HL-60/S4 treated with retinoic acid at 250 ng/mL for 4 days and 3 days (cell line): ENCODE results near the gene PDE4D.

Experiments used
- in situ Hi-C: fragments of 300-500 bp; cut with MboI; formaldehyde crosslinking; loops from 2 replicates; pipeline ENCODE4 v1.7.0; 2022; ENCODE audit warnings: low sequenced_read_pairs

The PDE4D gene

DNA sequence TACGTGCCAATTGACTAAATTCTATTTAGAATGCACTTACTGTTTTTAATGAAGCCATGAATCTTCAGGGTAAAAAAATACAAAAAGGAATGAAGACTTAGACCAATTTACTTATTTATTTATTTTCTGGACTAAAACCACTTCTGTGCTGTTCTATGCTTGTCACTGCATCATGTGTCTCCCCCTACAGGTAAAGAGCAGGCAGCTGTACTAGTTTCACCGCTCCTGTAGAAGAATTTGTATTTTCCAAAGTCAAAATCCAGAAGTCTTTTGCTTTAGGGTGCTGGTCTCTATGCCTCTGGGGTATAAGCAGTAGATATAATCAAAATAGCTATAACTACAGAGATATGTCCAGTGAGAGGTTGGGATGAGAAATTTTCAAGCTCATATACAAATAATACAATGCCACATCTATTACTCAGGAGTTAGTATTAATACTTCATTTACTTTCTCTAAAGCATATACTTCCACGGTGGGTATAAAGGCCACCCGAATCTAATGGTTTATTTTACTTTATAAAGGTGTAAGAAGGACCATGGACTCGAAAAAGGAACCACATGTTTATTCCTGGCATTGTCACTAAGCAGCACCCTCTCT is 719.2 kb downstream of the PDE4D start:
- in situ Hi-C loops, result loop anchor here (25.0 kb wide), 1 partner anchor 287 kb away; no protein-coding TSS in a partner anchor

- in situ Hi-C loops, result loop anchor here (25.0 kb wide), 1 partner anchor 286 kb away; no protein-coding TSS in a partner anchor
Observed at GRCh38 chr5:59173578-59173977, 719.9 kb downstream of the PDE4D start.

DNA sequence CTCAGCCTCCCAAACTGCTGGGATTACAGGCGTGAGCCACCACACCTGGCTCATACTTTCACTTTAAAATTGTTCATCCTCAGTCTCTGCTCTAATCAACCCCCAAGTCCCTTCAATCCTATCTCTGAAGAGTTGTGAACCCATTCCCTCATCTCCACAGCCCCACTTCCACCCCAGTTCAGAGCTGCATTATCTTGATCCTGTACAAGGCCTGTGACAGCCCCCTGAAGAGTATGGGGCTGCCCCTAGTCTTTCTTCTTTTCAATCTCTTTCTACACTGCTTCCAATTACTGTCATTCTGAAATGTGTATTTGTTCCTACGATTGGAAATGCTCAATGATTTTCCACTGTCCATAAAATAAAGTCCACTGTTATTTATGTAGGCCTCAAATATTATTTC is 722.4 kb downstream of the PDE4D start:
- in situ Hi-C loops, result loop anchor here (25.0 kb wide), 1 partner anchor 284 kb away; no protein-coding TSS in a partner anchor

DNA sequence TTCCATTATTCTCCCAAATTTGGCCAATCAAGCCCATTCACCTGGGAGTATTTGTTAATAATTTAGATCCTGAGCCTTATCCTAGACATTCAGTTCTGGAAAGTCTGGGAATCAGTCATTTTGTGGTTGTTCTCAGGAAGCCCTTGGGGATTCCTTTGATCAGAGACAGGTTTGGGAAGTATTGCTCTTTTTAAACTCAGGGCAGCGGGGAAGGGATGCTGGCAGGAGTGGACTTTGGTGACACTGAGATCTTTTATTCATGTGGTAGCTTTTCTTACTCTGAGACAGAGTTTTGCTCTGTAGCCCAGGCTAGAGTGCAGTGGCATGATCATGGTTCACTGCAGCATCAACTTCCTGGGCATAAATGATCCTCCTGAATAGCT is 723.8 kb downstream of the PDE4D start:
- in situ Hi-C loops, result loop anchor here (25.0 kb wide), 1 partner anchor 282 kb away; no protein-coding TSS in a partner anchor

GRCh38 chr5:59169081-59169767 is 724.3 kb downstream of the PDE4D start:
- in situ Hi-C loops, result loop anchor here (25.0 kb wide), 1 partner anchor 282 kb away; no protein-coding TSS in a partner anchor

DNA sequence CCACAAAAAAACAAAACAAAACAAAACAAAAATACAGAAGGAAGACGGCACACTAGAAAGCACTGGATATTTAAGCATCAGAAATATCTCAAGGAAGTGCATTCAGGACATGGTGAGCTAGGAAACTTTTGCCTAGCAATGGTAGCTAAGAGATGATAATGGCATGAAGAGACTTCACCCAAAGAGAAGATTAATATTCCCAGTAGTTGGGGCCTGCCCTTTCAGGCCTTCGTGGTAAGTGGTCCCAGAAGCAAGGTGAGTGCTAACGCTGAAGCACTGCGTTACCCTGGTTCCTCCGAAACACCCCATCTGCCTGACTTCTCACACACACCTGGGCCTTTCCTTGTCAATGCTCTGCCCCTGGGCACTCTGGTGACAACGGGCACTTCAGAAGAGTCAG is 725.5 kb downstream of the PDE4D start:
- in situ Hi-C loops, result loop anchor here (25.0 kb wide), 1 partner anchor 281 kb away; no protein-coding TSS in a partner anchor

GRCh38 chr5:59164041-59164830 is 729.3 kb downstream of the PDE4D start:
- in situ Hi-C loops, result loop anchor here (25.0 kb wide), 1 partner anchor 277 kb away; no protein-coding TSS in a partner anchor

DNA sequence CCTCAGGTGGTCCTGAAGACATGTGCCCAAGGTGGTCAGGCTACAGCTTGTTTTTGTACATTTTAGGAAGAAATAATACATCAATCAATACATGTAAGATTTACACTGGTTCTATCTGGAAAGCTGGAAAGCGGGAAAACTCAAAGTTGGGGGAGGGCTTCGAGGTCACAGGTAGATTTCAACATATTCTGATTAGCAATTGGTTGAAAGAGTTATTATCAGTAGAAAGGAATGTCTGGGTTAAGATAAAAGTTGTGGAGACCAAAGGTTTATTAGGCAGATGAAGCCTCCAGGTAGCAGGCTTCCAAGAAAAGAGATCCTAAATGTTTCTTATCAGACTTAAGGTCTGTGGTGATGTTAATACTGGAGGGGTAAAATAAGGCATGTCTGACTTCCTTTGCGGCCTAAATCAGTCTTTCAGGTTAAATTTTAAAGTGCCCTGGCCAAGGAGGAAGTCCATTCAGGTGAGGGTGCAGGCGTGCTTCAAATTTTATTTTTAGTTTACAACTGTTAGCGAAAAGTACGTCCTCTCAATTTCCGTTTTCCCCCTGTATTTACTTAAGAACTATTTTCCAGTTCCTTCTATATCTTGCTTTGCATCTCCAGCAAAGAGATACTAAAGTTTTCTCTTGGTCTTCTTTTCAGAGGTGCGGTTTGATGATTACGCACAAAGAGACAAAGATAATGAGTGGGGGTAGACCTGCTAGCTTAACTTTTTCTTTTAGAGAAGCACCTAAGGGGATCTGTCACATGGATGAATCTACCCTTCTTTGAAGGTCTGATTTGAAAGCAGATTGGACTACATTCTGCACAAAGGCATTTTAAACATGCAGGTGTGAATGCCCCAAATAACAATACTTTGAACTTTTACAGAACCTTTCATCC is 732.1 kb downstream of the PDE4D start:
- in situ Hi-C loops, result loop anchor here (25.0 kb wide), 1 partner anchor 274 kb away; no protein-coding TSS in a partner anchor

DNA sequence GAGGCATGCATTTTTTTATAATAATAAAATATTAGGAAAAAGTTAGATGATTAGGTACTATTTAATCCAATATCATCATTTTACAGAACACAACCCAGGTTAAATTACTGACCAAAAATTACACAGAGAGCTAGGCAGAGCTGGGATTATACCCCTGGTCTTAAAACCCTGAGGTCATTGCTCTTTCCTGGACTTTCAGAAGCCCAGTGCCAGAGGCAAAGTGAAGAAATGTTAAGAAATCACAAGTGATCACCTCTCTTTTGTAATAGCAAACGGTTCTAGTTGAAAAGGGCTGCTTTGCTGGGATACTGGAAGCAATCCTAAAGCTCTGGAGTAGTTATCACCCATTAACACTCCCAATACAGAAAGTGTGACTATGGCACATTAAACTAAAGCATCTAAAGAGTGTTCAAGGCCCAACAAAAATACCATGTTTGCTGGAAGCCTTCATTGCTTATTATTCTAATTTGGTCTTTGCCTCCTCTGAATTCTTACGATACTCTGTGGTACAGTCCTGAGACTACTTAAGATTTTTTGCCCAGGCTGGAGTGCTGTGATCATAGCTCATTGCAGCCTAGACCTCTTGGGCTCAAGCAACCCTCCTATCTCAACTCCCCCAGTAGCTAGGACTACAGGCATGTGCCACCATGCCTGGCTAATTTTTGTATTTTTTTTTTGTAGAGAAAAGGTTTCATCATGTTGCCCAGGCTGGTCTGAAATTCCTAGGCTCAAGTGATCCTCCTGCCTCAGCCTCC is 734.7 kb downstream of the PDE4D start:
- in situ Hi-C loops, result loop anchor here (25.0 kb wide), 1 partner anchor 272 kb away; no protein-coding TSS in a partner anchor

DNA sequence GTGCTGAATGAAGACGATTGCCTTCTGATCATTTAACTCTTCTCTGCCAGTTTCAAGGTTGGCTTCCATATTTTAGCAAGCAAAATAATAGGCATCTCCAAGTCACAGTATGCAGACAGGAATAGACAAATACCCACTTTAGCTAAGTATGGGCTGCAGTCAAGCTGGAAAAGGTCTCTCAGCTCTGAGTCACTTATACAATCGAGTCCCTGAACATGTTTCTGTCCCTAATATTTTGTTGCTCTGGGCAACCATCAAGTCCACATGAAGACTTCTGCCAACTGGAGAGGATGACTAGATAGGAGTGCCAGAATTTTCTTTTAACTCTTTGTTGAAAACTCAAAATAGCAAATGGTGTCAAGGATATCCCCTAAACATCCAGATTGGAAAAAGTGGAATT is 735.4 kb downstream of the PDE4D start:
- in situ Hi-C loops, result loop anchor here (25.0 kb wide), 1 partner anchor 271 kb away; no protein-coding TSS in a partner anchor

GRCh38 chr5:59157068-59157467 is 736.5 kb downstream of the PDE4D start:
- in situ Hi-C loops, result loop anchor here (25.0 kb wide), 1 partner anchor 270 kb away; no protein-coding TSS in a partner anchor

GRCh38 chr5:59152701-59153245 is 740.8 kb downstream of the PDE4D start:
- in situ Hi-C loops, result loop anchor here (25.0 kb wide), 1 partner anchor 265 kb away; no protein-coding TSS in a partner anchor

DNA sequence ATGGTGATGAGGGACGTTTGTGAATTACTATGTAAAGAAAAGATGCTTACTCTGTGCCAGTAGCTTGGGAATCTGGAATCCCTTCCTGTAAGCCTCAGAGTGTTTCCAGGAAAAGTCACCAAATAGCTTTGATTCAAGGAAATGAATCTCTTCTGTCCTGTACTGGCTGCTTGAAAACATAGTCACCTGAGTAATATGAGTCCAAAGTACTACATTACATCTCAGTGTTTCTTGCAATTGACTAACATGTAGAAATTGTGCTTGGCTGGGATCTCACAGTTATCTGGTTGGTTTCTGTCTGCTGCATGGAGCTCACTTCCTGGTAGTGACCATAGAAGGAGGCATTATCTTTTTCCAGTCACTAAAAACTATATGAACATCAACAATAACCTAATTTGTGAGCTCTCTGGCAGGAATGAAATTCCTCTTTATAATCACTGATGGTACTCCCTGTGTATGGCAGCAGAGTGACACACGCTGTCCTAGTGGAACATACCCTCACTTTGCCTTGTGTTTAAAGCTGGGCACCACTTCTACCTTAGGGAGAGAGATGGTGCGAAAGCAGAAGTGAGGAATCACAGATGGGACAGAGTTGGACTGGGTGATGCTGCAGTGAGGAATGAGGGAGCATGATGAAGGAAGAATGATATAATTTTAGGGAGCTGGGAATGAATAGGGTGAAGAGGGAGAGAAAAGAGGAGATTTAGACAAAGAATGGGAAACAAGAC is 742.2 kb downstream of the PDE4D start:
- in situ Hi-C loops, result loop anchor here (25.0 kb wide), 1 partner anchor 264 kb away; no protein-coding TSS in a partner anchor

GRCh38 chr5:59149827-59150226 is 743.7 kb downstream of the PDE4D start:
- in situ Hi-C loops, result loop anchor here (25.0 kb wide), 1 partner anchor 263 kb away; no protein-coding TSS in a partner anchor

GRCh38 chr5:59149271-59149670 is 744.3 kb downstream of the PDE4D start:
- in situ Hi-C loops, result no loop called here

DNA sequence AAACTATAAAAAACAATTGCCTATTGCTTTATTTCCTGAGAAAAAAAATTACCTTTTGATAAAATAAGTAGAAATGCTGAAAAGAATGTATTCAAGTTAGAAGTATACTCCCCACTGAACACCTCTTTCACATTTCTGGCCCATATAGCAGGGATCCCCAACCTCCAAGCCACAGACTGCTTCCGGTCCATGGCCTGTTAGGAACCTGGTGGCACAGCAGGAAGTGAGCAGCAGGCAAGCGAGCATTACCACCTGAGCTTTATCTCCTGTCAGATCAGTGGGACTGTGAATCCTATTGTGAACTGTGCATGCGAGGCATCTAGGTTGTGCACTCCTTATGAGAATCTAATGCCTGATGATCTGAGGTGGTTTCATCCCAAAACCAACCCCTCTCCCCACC is 746.8 kb downstream of the PDE4D start:
- in situ Hi-C loops, result no loop called here

DNA sequence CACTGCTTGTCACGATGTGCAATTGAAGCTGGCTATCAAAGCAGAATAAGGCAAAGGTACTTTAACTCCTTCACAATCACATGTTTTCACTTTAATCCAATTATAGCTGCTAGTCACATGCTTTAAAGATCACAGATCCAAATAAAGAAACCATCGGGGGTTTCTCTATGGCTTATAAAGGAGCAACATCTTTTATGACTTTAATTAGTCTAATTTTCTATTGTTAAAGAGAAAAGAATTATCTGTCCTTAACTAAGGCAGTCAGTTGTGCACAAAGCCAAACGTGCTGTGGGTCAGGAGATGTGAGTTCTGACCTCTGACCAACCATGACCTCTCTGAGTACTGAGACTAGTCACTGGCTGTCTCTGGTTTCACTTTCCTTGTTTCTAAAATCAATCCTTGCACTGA is 749.6 kb downstream of the PDE4D start:
- in situ Hi-C loops, result no loop called here

- in situ Hi-C loops, result no loop called here
Observed at GRCh38 chr5:59142927-59143326, 750.6 kb downstream of the PDE4D start.
